HEK293 (cell line): Measurements from ENCODE around the gene HIPK2.

Source experiments
- ATF2 ChIP-seq: fragments of 450-650 bp; formaldehyde crosslinking; IDR thresholded peaks from 2 replicates; pipeline ENCODE4 v1.5.1; 2016; ENCODE audit warnings: missing biosample characterization, missing genetic modification characterization, low read depth
- ZBTB17 ChIP-seq: fragments of 450-650 bp; formaldehyde crosslinking; IDR thresholded peaks from 2 replicates; pipeline ENCODE4 v1.5.1; 2016; ENCODE audit warnings: missing biosample characterization, missing genetic modification characterization
- TF ChIP-seq, protein P1 (sequence below): fragments of 450-650 bp; formaldehyde crosslinking; IDR thresholded peaks from 2 replicates; pipeline ENCODE4 v1.5.1; 2016; ENCODE audit warnings: missing biosample characterization, missing genetic modification characterization
- TF ChIP-seq, protein P2 (sequence below): fragments of 450-650 bp; formaldehyde crosslinking; IDR thresholded peaks from 2 replicates; pipeline ENCODE4 v1.5.1; 2016; ENCODE audit warnings: missing biosample characterization, missing genetic modification characterization

- TF ChIP-seq ZBTB17 (tag by site-specific recombination) (no peak), ATF2 (tag by site-specific recombination) (no peak)
- TF ChIP-seq, protein P1, sequence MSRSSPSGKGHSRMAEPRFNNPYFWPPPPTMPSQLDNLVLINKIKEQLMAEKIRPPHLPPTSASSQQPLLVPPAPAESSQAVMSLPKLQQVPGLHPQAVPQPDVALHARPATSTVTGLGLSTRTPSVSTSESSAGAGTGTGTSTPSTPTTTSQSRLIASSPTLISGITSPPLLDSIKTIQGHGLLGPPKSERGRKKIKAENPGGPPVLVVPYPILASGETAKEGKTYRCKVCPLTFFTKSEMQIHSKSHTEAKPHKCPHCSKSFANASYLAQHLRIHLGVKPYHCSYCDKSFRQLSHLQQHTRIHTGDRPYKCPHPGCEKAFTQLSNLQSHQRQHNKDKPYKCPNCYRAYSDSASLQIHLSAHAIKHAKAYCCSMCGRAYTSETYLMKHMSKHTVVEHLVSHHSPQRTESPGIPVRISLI (tag by site-specific recombination): no peak
- TF ChIP-seq, protein P2, sequence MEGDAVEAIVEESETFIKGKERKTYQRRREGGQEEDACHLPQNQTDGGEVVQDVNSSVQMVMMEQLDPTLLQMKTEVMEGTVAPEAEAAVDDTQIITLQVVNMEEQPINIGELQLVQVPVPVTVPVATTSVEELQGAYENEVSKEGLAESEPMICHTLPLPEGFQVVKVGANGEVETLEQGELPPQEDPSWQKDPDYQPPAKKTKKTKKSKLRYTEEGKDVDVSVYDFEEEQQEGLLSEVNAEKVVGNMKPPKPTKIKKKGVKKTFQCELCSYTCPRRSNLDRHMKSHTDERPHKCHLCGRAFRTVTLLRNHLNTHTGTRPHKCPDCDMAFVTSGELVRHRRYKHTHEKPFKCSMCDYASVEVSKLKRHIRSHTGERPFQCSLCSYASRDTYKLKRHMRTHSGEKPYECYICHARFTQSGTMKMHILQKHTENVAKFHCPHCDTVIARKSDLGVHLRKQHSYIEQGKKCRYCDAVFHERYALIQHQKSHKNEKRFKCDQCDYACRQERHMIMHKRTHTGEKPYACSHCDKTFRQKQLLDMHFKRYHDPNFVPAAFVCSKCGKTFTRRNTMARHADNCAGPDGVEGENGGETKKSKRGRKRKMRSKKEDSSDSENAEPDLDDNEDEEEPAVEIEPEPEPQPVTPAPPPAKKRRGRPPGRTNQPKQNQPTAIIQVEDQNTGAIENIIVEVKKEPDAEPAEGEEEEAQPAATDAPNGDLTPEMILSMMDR (tag by site-specific recombination): no peak
Observed at GRCh38 chr7:139639563-139639962, 138.2 kb downstream of the HIPK2 start.
